Measurements from ENCODE around the gene UBE2O. TPM values are rescaled to one million over a fixed set of nuclear protein-coding genes. Genes with fewer than 3 reads are reported as not detected.

The UBE2O gene
- total RNA-seq: 30.3 TPM

DNA sequence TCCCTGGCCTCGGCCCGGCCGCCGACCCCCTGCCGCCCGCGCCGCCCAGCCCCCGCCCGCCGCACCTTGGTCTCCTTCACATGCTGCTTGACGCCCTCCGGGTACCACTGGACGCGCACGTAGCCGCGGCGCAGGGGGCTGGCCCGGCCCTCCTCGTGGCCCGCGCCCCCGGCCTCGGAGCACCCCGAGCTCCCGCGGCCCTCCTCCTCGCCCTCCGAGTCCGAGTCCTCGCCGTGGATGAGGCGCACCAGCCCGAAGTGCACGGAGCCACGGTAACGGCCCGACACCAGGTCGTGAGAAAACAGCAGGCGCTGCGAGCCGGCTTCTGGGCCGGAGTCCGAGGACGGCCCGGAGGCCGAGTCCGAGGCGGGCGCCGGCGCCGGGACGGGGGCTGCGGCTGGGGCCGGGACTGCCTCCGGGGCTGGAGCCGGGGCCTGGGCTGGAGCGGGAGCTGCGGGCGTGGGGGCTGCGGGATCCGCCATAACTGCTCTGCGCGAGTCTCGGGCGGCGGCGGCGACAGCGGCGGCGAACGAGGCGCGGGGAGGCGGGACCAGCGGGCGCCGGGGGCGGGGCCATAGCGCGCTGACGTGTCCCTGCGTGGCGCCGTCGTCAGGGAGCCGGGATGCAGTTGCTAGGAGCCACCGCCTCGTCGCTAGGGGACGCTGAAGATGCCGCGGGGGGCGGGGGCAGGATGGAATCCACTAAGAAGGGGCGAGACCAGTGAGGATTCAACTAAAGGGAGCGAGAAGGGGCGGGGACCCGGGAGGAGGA is at the start of gene UBE2O:
Gene UBE2O, minus strand, starts transcription at position 493 of the 771 bp plus-strand sequence. Its CDS starts 11 bp downstream, at position 482.
- DNase-seq (ENCODE audit: low spot score): peak; percentile 84

DNA sequence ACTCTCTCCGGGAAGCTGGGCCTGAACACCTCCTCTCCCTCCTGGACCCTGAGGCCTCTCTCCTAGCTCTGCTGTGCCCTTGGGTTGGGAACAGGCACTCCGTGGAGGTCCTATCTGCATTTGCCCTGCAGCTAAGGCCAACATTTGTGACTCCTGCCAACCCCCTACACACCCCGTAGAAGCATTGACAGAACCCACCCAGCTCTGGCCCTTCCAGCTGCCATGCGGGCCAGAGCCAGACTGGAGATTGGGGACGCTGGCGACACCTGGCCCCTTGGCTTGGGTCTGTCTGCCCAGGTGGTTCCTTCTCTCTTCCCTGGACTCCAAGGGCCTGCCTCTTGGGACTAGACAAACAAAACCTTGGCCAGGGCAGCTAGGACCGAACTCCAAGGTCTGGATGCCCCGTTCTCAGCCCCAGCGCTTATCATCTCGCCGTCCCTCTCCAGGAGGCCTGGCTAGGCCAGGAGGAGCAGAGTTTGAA is 48.9 kb upstream of the UBE2O start:
- no peak for DNase-seq (ENCODE audit: low spot score)

DNA sequence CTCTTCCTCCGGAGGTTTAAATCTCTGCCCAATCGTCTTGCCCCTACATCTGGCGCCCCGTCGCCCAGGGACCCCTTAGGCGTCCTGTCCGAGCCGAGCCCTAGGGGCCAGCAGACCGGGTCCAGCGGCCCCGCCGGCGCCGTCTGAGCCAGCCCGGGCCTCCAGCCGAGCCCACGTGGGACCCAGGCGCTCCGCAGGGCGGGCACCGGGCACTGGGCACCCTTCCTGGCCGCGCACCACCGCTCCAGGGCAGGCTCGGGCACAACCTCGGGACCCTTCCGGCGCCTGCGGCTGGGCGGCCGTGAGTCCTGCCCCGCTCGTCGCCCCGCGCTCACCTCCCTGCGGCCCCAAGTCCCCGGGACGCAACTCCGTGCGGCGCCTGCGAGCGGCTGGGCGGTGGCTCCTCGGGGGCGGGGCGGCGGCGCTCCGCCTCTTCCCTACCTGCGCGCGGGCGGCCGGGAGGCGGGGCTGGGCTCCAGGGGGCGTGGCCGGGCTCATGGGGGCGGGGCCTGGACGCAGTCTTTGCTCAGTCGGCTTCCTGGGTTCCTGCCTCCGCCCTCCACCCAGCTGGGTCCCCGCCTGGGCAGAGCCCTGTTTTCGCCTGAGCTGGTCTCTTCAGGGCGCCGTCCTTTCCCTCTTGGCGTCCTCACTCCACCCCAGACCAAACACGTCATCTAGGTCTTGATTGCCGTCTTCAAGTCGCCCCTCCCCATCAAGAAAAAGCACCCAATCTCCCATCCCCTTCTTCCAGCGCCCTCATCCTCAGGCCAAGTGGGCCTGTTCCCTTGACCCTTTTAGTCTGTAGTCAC is 48.3 kb upstream of the UBE2O start, which contains the start of gene RHBDF2:
Gene RHBDF2, minus strand, starts transcription at position 406 of the 809 bp plus-strand sequence. CDS start 19,899 bp downstream, outside the sequence.
- DNase-seq (ENCODE audit: low spot score): peak; percentile 96

DNA sequence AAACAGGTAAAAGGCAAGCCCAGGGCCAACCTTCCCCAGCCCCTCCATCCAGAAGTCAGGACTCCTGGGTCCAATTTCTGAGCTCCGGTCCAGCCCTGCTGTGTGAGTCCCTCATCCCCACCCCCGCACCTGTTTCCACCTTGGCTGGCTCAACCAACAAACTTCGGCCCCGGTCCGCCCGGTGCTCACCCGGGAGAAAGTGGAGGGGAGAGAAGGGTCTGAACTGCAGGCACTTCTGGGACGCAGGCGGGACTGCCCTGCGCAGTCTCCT is 47.7 kb upstream of the UBE2O start:
- DNase-seq (ENCODE audit: low spot score): no peak

DNA sequence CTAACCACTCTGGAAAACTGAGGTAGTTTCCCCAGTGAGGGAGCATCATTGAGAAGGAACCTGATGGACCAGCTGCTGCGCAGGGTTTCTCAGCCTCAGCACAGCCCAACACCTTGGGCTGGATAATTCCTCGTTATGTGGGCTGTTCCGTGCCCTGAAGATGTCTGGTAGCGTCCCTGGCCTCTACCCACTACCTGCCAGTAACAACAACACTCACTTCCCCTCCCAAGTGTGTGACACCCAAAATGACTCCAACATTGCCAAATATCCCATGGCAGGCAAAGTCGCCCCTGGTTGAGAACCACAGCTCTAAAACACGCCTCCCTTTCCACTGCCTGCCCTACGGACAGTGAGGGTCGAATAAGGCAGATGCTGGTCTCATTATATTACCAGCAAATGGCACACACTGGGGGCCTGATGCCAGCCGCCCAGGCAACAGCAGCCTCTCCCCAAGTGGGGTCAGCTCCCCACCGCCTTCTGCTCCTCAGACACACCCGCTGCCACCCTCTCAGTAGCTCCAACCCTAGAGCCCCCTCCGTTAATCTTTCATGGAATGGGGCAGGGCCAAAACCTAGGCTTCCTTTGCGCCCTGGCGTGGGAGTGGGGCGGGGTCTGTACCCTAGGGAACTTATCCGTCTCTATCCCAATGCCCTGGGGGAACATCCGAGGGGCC is 47.3 kb upstream of the UBE2O start:
- DNase-seq (ENCODE audit: low spot score): no peak

DNA sequence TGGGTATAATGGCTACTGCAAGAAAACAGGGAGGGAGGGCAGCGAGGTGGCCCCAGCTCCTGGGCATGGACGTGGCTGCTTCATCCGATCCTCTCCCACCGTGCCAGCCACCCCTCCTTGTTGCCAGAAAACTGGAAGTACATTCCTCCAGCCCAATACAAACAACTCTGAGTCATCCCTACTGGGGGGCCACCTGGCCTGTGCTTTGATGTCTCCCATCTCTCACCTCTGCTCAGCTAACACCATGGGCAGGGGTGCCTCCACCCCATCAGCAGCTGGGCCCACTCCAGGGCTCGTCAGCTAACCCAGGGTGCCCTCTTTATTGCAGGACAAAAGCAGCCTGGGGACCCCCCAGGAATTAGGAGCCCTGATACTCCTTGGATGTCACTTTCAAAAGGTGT is 46.3 kb upstream of the UBE2O start:
- no peak for DNase-seq (ENCODE audit: low spot score)

DNA sequence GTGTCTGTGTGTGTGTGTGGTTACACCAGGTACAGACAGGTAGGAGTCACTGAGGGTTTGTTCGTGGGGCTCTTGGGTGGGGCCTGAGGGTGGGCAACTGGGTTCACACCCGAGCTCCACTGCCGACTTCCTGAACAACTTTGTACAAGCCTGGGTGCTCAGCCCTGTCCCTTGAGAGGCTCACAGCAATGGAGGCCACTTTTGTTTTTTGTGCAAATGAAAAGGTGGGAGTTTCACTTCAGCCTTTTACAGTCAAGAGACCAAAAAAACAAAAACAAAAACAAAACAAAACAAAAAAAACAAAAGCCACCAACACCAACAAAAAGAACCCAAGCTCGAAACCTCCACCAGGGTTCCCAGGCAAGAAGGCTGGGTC is 45.9 kb upstream of the UBE2O start:
- no peak for DNase-seq (ENCODE audit: low spot score)

DNA sequence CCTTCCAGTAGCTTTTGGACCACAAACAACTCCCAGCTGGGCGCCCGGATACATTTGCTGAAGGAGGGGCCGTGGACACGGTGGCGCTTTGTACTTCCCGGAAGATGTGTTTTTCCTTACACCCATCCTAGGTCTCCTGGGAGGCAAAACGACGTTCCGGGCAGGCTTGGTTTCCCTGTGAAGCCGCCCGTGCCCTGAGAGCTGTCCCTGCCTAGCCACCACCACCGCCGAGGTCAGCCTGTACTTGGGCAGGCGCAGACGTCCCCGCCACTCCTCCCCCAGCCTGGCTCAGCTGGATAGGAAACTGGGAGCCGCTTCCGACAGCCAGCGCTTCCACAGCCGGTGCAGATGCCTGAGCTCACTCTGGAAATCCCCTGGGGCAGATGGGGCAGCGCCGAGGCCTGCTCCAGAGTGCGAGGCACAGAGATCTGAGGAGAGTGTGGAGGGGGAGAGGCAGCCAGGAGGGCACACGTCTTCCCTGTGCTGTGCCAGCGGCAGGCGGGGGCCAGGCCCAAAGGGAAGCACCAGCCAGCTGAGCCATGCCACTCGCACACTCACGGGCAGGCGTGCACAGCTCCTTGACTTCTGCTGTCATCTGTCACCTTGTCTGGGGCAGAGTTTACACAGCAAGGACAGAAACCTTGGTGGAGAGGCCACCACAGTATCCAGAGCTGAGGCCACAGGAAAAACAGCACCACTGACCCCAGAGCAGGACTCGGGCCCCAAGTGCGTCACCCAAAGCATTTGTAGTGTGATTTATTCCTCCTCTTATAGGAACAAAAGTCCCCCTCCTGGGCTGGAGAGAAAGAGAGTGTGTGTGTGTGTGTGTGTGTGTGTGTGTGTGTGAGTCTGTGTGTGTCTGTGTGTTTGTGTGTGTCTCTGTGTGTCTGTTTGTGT is 45.3 kb upstream of the UBE2O start:
- peak; percentile 75 for DNase-seq (ENCODE audit: low spot score)

DNA sequence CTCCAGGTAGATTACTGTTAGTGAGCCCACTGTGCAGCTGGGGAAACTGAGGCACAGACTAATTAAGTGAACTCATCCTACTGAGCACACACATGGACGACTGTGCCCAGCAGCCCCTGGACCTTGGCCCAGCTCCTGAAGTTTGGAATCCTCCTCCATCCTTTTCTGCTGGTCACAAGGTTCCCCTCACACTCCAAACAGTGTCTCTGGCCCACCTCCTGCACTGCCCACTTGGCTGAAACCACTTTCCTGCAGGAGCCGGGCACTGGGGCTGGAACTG is 44.7 kb upstream of the UBE2O start:
- no peak for DNase-seq (ENCODE audit: low spot score)

DNA sequence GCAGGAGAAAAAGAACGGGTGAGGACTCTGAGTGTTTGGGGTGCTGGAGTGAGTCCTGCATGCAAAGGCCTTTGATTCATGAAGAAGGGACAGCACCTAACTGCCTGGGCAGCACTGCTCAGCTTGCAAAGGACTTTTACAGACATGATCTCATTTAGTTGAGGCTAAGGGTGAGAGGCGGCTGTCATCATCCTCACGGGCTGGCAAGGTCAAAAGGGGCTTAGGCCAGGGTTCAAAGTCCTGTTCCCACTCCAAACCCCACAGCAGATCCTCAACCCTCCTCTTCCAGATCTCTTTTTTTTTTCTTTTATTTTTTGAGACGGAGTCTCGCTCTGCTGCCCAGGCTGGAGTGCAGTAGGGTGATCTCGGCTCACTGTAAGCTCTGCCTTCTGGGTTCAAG is 43.5 kb upstream of the UBE2O start:
- no peak for DNase-seq (ENCODE audit: low spot score)

DNA sequence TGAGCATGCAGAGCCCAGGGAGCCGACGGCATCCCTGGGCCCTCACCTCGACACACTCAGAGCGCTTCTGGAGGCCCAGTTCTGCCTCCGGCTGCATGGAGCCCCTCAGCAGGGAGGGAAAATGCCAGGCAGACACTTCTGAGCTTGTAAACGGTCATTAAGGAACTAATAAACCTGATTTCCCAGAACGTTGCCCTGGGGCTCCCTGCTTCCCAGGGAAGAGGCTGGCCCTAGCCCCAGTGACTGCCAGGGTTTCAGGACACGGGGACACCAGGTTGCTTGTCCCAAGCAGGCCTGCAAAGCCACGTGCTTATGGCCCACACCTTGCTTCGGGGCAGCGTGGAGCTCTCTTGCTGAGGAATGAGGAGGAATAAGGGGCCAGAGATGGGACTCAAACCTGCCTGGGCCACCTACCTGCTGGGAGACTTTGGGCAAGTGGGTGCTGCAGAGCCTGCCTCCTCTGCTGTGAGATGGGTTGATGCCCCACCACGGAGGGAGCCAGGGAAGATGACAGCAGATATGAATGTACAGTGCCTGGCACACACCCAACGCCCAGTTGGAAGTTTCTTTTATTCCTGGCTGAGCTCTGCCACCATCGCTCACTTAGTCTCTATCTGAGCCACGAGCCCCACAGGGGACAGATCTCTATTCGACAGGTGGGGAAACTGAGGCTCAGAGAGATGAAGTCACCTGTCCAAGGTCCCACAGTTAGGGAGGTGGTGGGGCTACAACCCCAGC is 42.9 kb upstream of the UBE2O start:
- no peak for DNase-seq (ENCODE audit: low spot score)

DNA sequence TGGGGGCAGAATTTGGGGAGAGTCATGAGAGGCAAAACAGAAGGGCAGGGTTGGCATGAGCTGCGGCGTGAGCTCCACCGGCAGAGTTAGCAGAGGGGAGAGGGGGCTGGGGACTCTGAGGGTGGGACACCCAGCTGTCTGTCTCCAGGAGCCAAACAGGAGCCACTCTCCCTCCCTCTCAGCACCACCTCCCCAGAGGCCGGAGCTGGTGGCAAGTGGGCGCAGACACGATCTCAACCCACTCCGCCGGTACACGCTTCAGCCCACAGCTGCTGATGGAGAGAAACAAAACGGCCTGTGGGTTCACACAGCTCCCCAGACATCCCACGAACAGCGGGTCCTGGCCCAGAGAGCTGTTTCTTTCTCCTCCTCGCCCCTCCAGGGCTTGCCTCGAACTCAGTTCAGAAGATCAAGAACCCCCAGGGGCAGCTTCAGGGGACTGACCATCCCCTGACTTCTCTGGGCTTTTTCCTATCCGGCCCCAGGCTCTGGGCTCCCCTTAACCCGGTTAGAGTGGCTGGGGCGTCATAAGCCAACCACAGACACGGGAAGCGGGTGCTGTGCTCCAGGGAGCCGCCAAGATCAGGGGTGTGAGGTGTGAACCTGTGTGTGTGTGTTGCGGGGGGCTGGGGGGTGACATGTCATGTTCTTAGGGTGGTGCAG is 40.7 kb upstream of the UBE2O start:
- no peak for DNase-seq (ENCODE audit: low spot score)

DNA sequence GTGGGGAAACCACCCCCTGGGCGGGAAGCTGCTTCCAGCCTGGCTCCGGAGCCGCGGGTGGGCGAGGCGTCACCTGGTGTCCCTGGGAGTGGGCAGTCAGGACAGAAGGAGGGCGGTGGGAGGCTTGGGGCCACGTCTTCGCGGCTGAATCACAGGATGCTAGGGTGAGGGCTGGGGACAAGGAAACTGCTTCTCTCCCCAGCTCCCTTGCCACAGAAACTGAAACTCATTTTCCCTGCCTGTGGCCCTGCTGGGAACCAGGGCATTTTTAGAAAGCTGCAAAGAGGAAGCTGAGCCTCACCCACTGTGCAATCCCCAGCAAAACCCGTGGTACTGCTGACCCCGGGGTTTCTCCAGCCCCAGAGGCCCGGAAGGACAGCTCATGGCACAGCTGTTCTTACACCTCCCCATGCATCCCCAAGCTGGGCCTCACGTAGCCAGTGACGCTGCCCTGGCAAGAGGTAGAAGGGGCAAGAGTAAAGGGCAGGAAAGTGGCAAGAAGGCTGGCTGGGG is 40.1 kb upstream of the UBE2O start:
- DNase-seq (ENCODE audit: low spot score): peak; percentile 71

DNA sequence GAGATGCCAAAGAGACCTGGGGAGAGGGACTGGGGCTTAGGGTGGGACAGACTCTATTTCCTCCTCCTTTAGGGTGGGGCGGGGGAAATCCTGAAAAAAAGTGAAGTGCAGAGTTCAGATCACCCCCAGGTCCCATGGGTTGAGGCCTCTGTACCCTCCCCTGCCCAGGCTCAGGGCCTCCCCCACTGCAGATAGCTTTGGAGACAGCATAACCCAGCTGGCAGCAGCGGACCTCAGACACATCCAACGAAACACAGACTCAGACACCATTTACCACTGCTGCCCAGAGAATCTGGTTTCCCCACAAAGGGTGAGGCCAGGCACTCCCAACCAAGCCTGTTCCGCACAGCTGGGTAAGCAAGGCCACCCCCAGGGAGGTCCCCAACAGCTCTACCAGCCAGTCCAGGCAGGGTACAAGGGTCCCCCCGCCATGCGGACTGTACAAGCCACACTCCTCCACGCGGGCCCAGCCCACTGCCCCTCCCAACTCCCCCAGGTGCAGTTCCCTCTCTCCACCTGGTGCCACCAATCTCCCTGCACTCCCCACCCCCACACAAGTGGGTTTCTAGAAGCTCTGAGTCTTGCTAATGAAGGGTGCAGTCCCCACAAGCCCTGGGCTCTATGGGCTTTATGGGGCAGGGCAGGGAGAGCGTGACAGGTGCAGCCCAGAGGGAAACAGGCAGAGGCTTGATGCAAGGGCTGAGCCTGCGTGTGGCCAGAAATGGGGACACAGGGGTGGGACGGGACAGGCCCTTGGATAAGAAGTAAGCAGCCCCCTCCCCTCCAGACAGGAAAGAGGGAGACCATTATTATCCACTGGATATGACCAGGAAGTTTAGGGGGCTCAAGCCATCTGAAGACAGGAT is 39.4 kb upstream of the UBE2O start:
- peak; percentile 79 for DNase-seq (ENCODE audit: low spot score)

DNA sequence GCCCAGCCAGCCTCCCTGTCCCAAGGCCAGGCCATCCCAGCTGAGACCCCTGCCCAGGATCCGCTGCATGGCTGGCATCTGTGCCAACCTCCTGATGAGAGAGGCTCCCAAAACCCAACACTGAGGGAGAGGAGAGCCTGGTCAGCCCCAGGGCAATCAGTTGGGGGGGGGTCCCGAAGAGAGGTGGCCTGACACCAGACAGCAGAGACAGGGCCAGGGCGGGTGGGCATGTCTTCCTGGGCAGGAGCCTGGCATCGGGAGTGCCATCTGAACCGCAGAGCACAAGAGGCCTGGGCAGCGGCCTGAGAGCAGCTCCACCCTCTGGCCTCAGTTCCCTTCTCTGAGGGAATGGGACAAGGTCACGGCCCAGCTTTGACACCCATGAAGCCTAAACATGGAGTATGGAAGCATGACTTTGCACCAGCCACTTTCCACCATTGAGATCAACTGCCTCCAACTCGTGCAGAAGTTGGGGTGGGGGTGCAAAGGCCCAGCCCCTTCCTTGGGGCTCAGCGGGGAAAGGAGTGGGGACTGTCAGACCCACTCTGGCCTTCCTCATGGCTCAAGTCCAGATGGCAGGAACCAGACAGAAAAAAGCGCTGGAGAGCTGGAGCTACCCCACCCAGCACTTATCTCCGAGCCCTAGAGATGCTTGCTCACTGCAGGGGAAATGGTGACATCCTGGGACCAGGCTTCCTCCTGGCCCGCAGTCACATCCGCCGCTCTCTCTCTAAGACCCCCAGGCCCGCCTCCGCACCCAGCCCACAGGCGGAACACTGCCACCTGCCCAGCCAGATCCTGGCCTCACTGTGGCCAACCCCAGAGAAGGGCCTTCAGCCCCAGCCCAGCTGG is 38.5 kb upstream of the UBE2O start:
- DNase-seq (ENCODE audit: low spot score): no peak

DNA sequence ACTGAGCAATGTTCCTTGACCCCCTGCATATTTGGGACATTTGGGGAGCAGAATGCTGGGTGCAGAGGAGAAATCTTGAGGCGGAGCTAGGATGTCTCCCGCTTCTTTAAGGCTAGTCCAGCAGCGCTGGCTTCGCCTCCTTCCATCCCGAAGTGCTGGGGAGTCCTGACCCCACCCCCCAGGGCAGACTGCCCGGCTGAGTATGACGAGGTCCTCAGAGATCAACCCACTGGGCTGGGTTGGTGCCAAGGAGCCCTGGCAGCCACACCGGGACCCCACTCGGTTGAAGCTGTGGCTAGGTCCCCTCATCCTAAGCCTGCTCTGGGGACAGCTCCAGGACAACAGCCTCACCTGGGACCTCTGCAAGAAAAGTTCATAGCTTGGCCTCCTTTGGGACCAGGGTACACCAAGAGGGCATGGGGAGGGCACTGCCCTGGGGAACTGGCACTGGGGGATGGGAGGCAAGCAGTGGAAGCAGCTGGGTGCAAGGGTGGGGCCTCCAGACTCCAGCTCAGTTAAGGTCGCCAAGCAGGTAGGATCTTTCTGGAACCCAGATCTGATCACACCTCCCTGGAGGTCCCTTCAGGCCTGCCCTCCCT is 37.3 kb upstream of the UBE2O start:
- no peak for DNase-seq (ENCODE audit: low spot score)

DNA sequence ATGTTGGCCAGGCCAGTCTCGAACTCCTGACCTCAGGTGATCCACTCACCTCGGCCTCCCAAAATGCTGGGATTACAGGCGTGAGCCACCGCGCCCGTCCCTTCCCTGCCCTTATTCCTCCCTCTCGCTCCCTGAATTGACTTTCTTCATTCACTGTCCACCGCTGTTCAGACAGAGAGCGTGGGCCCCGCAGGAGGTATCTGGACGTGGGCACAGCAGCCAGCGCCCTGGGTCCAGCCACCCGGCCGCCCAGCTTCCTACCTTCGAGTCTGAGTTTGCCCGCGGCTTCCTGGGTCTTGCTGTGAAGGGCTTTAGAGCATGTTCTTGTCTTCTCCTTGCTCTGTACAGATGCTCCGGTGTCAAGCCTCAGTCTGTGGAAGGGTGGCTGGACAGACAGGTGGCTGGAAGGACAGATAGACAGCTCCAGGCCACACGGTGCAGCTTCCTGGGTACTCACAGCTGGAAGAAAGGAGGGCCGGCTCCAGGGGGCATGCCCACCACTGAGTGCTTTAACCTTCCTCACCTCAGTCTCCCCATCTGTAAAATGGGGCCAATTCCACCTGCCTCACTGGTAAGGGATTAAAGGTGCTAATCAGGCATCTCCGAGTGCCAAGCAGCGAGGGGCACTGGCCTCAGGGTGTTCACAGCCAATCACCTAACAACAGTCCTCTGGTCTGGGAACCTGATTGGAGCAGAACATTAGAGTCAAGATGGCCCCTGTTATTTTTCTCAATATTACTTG is 34.7 kb upstream of the UBE2O start:
- DNase-seq (ENCODE audit: low spot score): no peak
